Aorta (tissue), 5 donors: ENCODE measurements around the gene ESPNL. TPM values are rescaled to one million over a fixed set of nuclear protein-coding genes. Genes with fewer than 3 reads are reported as not detected.
A peak's percentile ranks its signal among the peaks of the same experiment; 100 is the strongest.

Experiments
- ATAC-seq: fragments of 200-7000 bp; cut with Tn5 transposase; one replicate; pipeline ENCODE4 v1.9.1; 2022; ENCODE audit warnings: moderate library complexity; ENCODE audit not compliant: low FRiP score
- DNase-seq, 2 donors: peaks; one replicate each; pipeline ENCODE4 v3.0.0-alpha.2; 2020
- H3K27ac ChIP-seq, 2 donors: one replicate each; pipeline ENCODE4 v1.5.1; 2013; ENCODE audit warnings: low read length in 2 of 2, mild to moderate bottlenecking in 2 of 2, moderate library complexity in 2 of 2, control low read depth in 1 of 2, inconsistent platforms in 1 of 2, low read depth in 1 of 2
- H3K27me3 ChIP-seq, 2 donors: one replicate each; pipeline ENCODE4 v1.6.1; 2013; ENCODE audit warnings: control low read depth in 1 of 2, low read length in 1 of 2, mild to moderate bottlenecking in 1 of 2, moderate library complexity in 1 of 2; ENCODE audit not compliant: insufficient read depth in 2 of 2, control insufficient read depth in 1 of 2
- H3K36me3 ChIP-seq, 2 donors: one replicate each; pipeline ENCODE4 v1.6.1; 2013; ENCODE audit warnings: control low read depth in 1 of 2, low read length in 1 of 2, mild to moderate bottlenecking in 1 of 2; ENCODE audit not compliant: insufficient read depth in 2 of 2, control insufficient read depth in 1 of 2
- H3K4me1 ChIP-seq, 2 donors: one replicate each; pipeline ENCODE4 v1.6.1; 2013; ENCODE audit warnings: low read length in 2 of 2, control low read depth in 1 of 2, mild to moderate bottlenecking in 1 of 2, moderate library complexity in 1 of 2; ENCODE audit not compliant: insufficient read depth in 2 of 2, control insufficient read depth in 1 of 2
- H3K4me3 ChIP-seq, 2 donors: one replicate each; pipeline ENCODE4 v1.5.1; 2013; ENCODE audit warnings: low read length in 2 of 2, control low read depth in 1 of 2, mild to moderate bottlenecking in 1 of 2
- H3K9me3 ChIP-seq: one replicate; pipeline ENCODE4 v1.6.1; 2013; ENCODE audit warnings: mild to moderate bottlenecking, low read length; ENCODE audit not compliant: control insufficient read depth
- WGBS, 2 donors: extraction: QIAGEN DNeasy Blood & Tissue Kit; methylation state at CpG; one replicate each; pipeline ENCODE4 v1.1.7; 2013; 5-methylcytosine and 5-hydroxymethylcytosine counted together
- intact Hi-C, 2 donors: fragments of 100-400 bp; cut with DNase I; formaldehyde crosslinking; loops; one replicate each; pipeline versions ENCODE4 v1.14.2 to v1.15.0; 2022
- polyA plus RNA-seq, 2 donors: library from polyadenylated mRNA; stranded (reverse); fragments of 200-250 nt; gene quantifications; one replicate each; pipeline ENCODE4 v1.2.3, GENCODE V29; 2013
- total RNA-seq, 2 donors: library from RNA; stranded (reverse); fragmentation: NEBNext Ultra II Directional; extraction: Animal tissue kit (Norgen Biotek cat#: 25700); gene quantifications; one replicate each; pipeline ENCODE4 v1.2.1, GENCODE V29; 2021
- donor health status: healthy with polysubstance abuse.
- donor health status: Bipolar disorder and iron deficiency.
- donor health status: DM: no; HTN: no; CAD: no.
- donor health status: DM: no; HTN: no; CAD: no.
- donor health status: DM: yes; HTN: yes; CAD: no.

ESPNL gene
- total and polyA plus RNA-seq, 4 donors: 0.20 TPM; not detected in 3

GRCh38 chr2:238164906-238165287, 64.8 kb downstream of the ESPNL start:
- intact Hi-C loops: loop anchor here (5.0 to 10.0 kb wide), 2 partner anchors 97 to 100 kb away; no protein-coding TSS in a partner anchor
- 96 to 97% methylated on average over 8 of the region's 8 CpGs for WGBS, 2 donors
- ATAC-seq (no peak), DNase-seq (peak; percentile 21 to 54)
- no peaks in the 10 kb centered on the region for H3K9me3 ChIP-seq
- no peaks in the 10 kb centered on the region for H3K27me3 ChIP-seq
- peaks cover 0 to 4% of the 10 kb centered on the region in 2 donors for H3K4me1 ChIP-seq
- H3K27ac ChIP-seq: no peak overlapping the region
- H3K36me3 ChIP-seq: no peaks in the 10 kb centered on the region
- no peak overlapping the region for H3K4me3 ChIP-seq

DNA sequence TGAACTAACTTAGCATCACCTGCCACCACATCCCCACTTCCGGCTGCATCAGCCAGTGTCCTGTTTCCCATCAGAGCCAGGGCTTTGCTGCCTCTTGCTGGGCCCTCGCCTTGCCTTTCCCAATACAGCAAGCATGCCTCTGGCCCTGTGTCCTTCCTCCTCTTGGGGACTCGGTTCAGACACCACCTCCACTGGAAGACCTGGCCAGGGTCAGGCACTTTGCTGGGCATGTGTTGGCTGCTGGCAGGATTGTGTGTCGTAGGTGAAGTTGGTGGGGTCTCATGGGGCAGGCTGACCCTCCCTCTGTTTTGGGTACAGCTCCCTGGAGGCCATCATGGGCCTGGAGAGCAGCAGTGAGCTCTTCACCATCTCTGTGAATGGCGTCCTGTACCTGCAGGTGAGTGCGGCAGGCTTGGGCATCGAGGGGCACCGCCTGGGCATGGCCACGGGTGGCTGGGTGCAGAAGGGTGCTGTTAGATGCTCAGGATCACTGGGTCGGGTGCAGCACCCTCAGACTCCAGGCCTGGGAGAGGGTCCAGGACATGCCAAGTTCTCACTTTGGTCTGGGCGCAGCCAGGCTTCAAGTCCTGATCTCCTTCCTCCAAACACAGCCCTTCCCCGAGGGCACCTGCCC, 65.3 kb downstream of the ESPNL start:
- Histone ChIP-seq H3K4me3 (no peak overlapping the region), H3K27me3 (no peaks in the 10 kb centered on the region), H3K4me1 (peaks cover 0 to 4% of the 10 kb centered on the region in 2 donors), H3K36me3 (no peaks in the 10 kb centered on the region), H3K9me3 (no peaks in the 10 kb centered on the region), H3K27ac (no peak overlapping the region)
- DNase-seq (peak; percentile 43 to 67), ATAC-seq (no peak)
- intact Hi-C loops: loop anchor here in 1 of 2 donors (10.0 kb wide), 1 partner anchor 99 kb away; no protein-coding TSS in a partner anchor
- WGBS, 2 donors: 94% methylated on average over 12 of the region's 12 CpGs

DNA sequence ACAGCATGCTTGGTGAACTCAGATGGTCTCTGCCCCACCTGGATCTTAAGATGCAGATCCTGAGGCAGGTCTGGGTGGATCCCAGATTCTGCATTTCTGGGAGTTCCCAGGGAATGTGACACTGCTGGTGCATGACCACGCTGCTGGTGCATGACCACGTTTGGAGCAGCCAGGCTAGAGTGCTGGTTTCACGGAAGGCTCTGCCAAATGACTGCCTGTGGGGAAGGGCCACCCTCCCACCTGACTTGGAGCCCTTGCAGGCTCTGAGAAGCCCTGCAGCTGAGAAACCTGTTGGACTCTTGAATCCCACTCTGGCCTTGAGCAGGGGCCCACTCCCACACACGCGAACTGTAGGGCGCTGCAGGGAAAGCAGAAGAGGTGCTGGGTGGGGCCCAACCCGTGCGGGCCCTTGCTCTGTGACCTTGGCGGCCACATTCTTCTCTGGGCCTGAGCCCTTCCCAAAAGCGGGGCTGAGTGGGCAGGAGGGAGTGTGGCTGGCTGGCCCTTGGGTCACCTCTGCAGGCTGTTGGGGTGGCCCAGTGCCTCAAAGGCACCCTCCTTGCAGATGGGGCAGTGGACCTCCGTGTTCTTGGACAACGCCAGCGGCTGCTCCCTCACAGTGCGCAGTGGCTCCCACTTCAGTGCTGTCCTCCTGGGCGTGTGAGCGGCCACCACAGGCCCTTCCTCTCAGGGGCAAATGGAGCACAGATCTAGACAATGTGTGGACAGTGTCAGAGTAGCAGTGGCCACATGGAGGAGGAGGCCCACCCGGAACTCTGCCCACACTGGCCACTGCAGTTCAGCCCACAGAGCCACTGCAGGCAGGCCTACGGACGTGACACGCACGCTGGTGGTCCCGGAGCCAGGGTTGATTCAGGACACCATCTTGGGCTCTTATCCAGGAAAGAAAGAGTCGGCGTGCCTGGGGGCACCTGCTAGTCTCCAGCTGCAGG, 66.5 kb downstream of the ESPNL start:
- ATAC-seq: no peak
- Histone ChIP-seq H3K4me3 (no peak overlapping the region), H3K27ac (no peak overlapping the region), H3K27me3 (no peaks in the 10 kb centered on the region), H3K4me1 (peaks cover 0 to 4% of the 10 kb centered on the region in 2 donors), H3K9me3 (no peaks in the 10 kb centered on the region), H3K36me3 (no peaks in the 10 kb centered on the region)
- WGBS, 2 donors: 82 to 83% methylated on average over 24 of the region's 24 CpGs
- DNase-seq: peak; percentile 42 to 71
- intact Hi-C loops: loop anchor here in 1 of 2 donors (10.0 kb wide), 1 partner anchor 98 kb away; no protein-coding TSS in a partner anchor

GRCh38 chr2:238167344-238167715, 67.2 kb downstream of the ESPNL start:
- intact Hi-C loops: loop anchor here in 1 of 2 donors (10.0 kb wide), 1 partner anchor 97 kb away; no protein-coding TSS in a partner anchor
- 92 to 95% methylated on average over 7 of the region's 7 CpGs for WGBS, 2 donors
- Histone ChIP-seq H3K4me3 (no peak overlapping the region), H3K36me3 (no peaks in the 10 kb centered on the region), H3K4me1 (peaks cover 0 to 4% of the 10 kb centered on the region in 2 donors), H3K27me3 (no peaks in the 10 kb centered on the region), H3K9me3 (no peaks in the 10 kb centered on the region), H3K27ac (no peak overlapping the region)
- ATAC-seq (no peak), DNase-seq (peak; percentile 17 to 57)

DNA sequence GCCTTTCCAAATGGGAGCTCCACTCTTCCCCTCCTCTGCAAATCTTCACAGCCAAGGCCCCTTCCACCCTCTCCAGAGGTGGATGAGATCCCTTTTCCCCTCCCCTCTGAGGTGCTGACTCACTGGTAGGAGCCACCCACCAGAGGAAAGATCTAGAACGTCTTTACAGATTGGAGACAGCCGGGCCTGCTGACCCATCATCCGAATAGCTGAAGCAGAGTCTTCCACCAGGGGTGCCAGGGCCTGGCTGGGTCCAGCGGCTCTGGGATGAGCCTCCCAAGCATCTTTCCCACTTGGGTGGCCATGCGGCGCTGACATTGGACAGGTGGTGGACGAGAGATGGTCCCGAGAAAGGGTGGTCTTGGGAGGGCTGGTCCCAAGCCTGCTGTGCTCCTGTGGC, 67.6 kb downstream of the ESPNL start:
- ATAC-seq (no peak), DNase-seq (peak in 1 of 2 donors; percentile 37)
- Histone ChIP-seq H3K27me3 (no peaks in the 10 kb centered on the region), H3K9me3 (no peaks in the 10 kb centered on the region), H3K4me1 (peaks cover 0 to 4% of the 10 kb centered on the region in 2 donors), H3K27ac (no peak overlapping the region), H3K36me3 (no peaks in the 10 kb centered on the region), H3K4me3 (no peak overlapping the region)
- intact Hi-C loops: loop anchor here in 1 of 2 donors (10.0 kb wide), 1 partner anchor 97 kb away; no protein-coding TSS in a partner anchor
- 75 to 82% methylated on average over 8 of the region's 8 CpGs for WGBS, 2 donors

DNA sequence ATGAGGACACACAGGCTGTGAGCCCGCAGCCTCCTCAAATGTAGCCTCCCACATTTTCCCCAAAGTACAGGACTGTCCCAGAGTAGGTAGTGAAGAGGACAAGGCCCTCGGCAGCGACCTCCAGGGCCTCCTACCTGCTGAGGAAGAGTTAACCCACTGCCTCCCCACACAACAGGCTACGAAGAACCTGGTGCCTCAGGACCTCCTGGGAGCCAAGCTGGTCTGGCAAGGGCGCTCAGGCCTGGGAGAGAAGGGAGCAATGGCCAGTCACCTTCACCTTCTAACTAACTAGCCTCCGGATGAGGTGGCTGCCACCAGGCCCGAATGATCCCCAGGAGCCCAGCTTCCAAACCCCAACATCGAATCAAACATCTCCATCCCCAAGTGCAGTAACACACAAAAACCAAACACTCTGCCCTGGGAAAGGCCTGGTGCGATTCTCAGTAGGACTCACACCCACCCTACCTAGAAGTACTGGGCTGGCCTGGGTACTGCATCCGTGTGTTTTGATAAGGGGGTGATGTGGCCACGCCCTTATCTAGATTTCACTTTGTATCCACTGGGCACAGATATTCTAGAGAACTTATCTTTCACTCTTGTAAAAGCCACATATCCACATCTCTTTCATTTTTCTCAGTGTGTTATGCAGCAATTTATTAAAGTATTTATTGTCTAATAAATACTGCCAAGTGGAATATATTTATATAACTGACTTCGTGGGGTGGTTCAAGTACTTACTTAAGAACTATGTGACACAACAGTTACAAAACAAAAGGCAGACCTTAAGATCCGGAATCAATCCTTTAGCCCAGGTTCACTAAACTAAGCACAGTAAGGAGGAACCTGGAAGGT, 68.3 kb downstream of the ESPNL start:
- no peaks in the 10 kb centered on the region for H3K9me3 ChIP-seq
- peaks cover 0 to 3% of the 10 kb centered on the region in 2 donors for H3K36me3 ChIP-seq
- H3K27ac ChIP-seq: peak overlapping the region in 1 of 2 donors; percentile 46
- intact Hi-C loops: loop anchor here (1.0 to 10.0 kb wide), 2 partner anchors 35 to 96 kb away; partner anchors contain the start of gene ILKAP (in 1 of the 2)
- 74 to 76% methylated on average over 13 of the region's 13 CpGs for WGBS, 2 donors
- ATAC-seq: no peak
- H3K27me3 ChIP-seq: no peaks in the 10 kb centered on the region
- H3K4me1 ChIP-seq: peaks cover 0 to 4% of the 10 kb centered on the region in 2 donors
- DNase-seq: peak; percentile 25 to 71
- H3K4me3 ChIP-seq: no peak overlapping the region

DNA sequence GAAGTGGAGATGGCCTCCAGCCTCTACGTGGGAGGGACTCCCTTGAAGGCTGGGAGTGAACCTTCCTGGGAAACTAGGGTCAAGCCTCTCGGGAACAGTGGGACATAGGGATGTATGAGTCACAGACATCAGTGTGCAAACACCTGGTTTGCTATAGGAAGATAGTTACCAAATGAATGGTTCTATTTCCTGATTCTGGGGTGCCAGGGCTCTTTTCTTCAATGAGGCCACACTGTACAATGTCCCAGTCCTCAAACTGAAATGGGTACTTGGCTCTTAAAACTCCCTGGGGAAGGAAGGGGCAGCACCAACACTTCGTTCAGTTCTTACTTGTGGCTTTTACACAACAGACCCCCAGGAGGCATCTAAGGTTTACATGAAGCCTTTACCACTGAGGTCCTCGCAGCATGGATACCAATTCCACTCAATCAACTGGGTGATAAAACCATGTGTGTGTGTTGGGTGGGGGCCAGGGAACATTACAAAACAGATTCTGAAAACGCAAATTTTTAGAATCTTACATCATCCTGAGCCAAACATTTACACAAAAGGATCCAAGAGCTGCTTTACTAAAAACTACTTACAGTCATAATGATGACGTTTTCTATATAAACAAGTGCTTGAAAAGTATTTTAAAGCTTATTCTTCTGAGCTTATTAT, 69.0 kb downstream of the ESPNL start:
- H3K9me3 ChIP-seq: no peaks in the 10 kb centered on the region
- H3K4me1 ChIP-seq: peaks cover 0 to 4% of the 10 kb centered on the region in 2 donors
- H3K36me3 ChIP-seq: peaks cover 0 to 3% of the 10 kb centered on the region in 2 donors
- H3K27ac ChIP-seq: peak overlapping the region in 1 of 2 donors; percentile 46
- H3K27me3 ChIP-seq: no peaks in the 10 kb centered on the region
- ATAC-seq (peak; percentile 40), DNase-seq (peak; percentile 76 to 79)
- WGBS, 2 donors: 20 to 21% methylated on average over 6 of the region's 6 CpGs
- H3K4me3 ChIP-seq: no peak overlapping the region
- intact Hi-C loops: loop anchor here (1.0 to 10.0 kb wide), 2 partner anchors 34 to 96 kb away; partner anchors contain the start of gene ILKAP (in 1 of the 2)
